IPS-18a (cell line): ENCODE measurements around the gene RIPK4.
A peak's percentile ranks its signal among the peaks of the same experiment; 100 is the strongest.
"Not testable (repeated sequence)": the region's sequence is repeated elsewhere in the genome, so short reads cannot be mapped to it uniquely, and the experiment has no call there.

Experiments
- H3K27ac ChIP-seq: one replicate; pipeline ENCODE4 v1.5.1; 2013; ENCODE audit warnings: low read length
- H3K27me3 ChIP-seq: one replicate; pipeline ENCODE4 v1.6.1; 2013; ENCODE audit warnings: mild to moderate bottlenecking, low read length; ENCODE audit not compliant: control insufficient read depth, insufficient read depth
- H3K36me3 ChIP-seq: one replicate; pipeline ENCODE4 v1.6.1; 2013; ENCODE audit warnings: low read depth, low read length; ENCODE audit not compliant: control insufficient read depth
- H3K4me1 ChIP-seq: one replicate; pipeline ENCODE4 v1.6.1; 2013; ENCODE audit warnings: low read depth, low read length; ENCODE audit not compliant: control insufficient read depth
- H3K4me3 ChIP-seq: one replicate; pipeline ENCODE4 v1.5.1; 2013; ENCODE audit warnings: low read length
- H3K9ac ChIP-seq: one replicate; pipeline ENCODE4 v1.6.1; 2013; ENCODE audit warnings: mild to moderate bottlenecking, low read length, moderate library complexity
- H3K9me3 ChIP-seq: one replicate; pipeline ENCODE4 v1.6.1; 2013; ENCODE audit warnings: low read depth, low read length; ENCODE audit not compliant: control insufficient read depth

Gene RIPK4

GRCh38 chr21:41792711-41793110 is 25.9 kb upstream of the RIPK4 start:
- Histone ChIP-seq H3K4me1 (peaks cover 4% of the 10 kb centered on the region), H3K4me3 (no peak overlapping the region), H3K27ac (no peak overlapping the region), H3K9me3 (peaks cover 3% of the 10 kb centered on the region), H3K27me3 (no peaks in the 10 kb centered on the region), H3K9ac (no peak overlapping the region), H3K36me3 (no peaks in the 10 kb centered on the region)

- Histone ChIP-seq H3K4me1 (no peaks in the 10 kb centered on the region), H3K4me3 (no peak overlapping the region), H3K27ac (no peak overlapping the region), H3K27me3 (no peaks in the 10 kb centered on the region), H3K9me3 (no peaks in the 10 kb centered on the region), H3K9ac (no peak overlapping the region), H3K36me3 (no peaks in the 10 kb centered on the region)
These were observed 19.7 kb upstream of the RIPK4 start for GRCh38 chr21:41786509-41786987.

- not testable (repeated sequence) for H3K9ac ChIP-seq, H3K27me3 ChIP-seq, H3K4me1 ChIP-seq, H3K9me3 ChIP-seq, H3K4me3 ChIP-seq, H3K27ac ChIP-seq, H3K36me3 ChIP-seq
These were observed 18.4 kb upstream of the RIPK4 start for GRCh38 chr21:41785262-41785661.

GRCh38 chr21:41784456-41785102 is 17.7 kb upstream of the RIPK4 start:
- H3K4me3 ChIP-seq: no peak overlapping the region
- no peaks in the 10 kb centered on the region for H3K9me3 ChIP-seq
- no peak overlapping the region for H3K27ac ChIP-seq
- H3K9ac ChIP-seq: no peak overlapping the region
- H3K27me3 ChIP-seq: no peaks in the 10 kb centered on the region
- H3K36me3 ChIP-seq: no peaks in the 10 kb centered on the region
- peaks cover 1% of the 10 kb centered on the region for H3K4me1 ChIP-seq

GRCh38 chr21:41783476-41784180 is 16.8 kb upstream of the RIPK4 start:
- Histone ChIP-seq H3K27me3 (no peaks in the 10 kb centered on the region), H3K36me3 (no peaks in the 10 kb centered on the region), H3K27ac (no peak overlapping the region), H3K9me3 (no peaks in the 10 kb centered on the region), H3K4me1 (peaks cover 11% of the 10 kb centered on the region), H3K9ac (no peak overlapping the region), H3K4me3 (no peak overlapping the region)

GRCh38 chr21:41781050-41781410 is 14.2 kb upstream of the RIPK4 start:
- Histone ChIP-seq H3K27me3 (no peaks in the 10 kb centered on the region), H3K27ac (no peak overlapping the region), H3K4me3 (no peak overlapping the region), H3K9me3 (no peaks in the 10 kb centered on the region), H3K9ac (no peak overlapping the region), H3K4me1 (peaks cover 14% of the 10 kb centered on the region), H3K36me3 (no peaks in the 10 kb centered on the region)

GRCh38 chr21:41780337-41781049 is 13.6 kb upstream of the RIPK4 start:
- no peaks in the 10 kb centered on the region for H3K36me3 ChIP-seq
- H3K9me3 ChIP-seq: no peaks in the 10 kb centered on the region
- H3K9ac ChIP-seq: no peak overlapping the region
- peaks cover 14% of the 10 kb centered on the region for H3K4me1 ChIP-seq
- H3K27me3 ChIP-seq: no peaks in the 10 kb centered on the region
- H3K4me3 ChIP-seq: no peak overlapping the region
- H3K27ac ChIP-seq: no peak overlapping the region

- no peak overlapping the region for H3K9ac ChIP-seq
- no peaks in the 10 kb centered on the region for H3K9me3 ChIP-seq
- no peaks in the 10 kb centered on the region for H3K36me3 ChIP-seq
- H3K4me3 ChIP-seq: peak overlapping the region; percentile 34
- no peaks in the 10 kb centered on the region for H3K27me3 ChIP-seq
- H3K27ac ChIP-seq: no peak overlapping the region
- peaks cover 14% of the 10 kb centered on the region for H3K4me1 ChIP-seq
These were observed 12.8 kb upstream of the RIPK4 start for GRCh38 chr21:41779659-41780058.

- Histone ChIP-seq H3K9ac (no peak overlapping the region), H3K27ac (no peak overlapping the region), H3K27me3 (no peaks in the 10 kb centered on the region), H3K9me3 (no peaks in the 10 kb centered on the region), H3K4me3 (peak overlapping the region; percentile 34), H3K36me3 (no peaks in the 10 kb centered on the region), H3K4me1 (peaks cover 14% of the 10 kb centered on the region)
These were observed 12.2 kb upstream of the RIPK4 start for GRCh38 chr21:41778930-41779600.

- Histone ChIP-seq H3K9ac (no peak overlapping the region), H3K4me1 (peaks cover 14% of the 10 kb centered on the region)
These were observed 11.3 kb upstream of the RIPK4 start for GRCh38 chr21:41777951-41778815.

GRCh38 chr21:41776778-41777177 is 9.9 kb upstream of the RIPK4 start:
- H3K36me3 ChIP-seq: no peaks in the 10 kb centered on the region
- peaks cover 13% of the 10 kb centered on the region for H3K27me3 ChIP-seq
- peaks cover 14% of the 10 kb centered on the region for H3K4me1 ChIP-seq
- H3K9ac ChIP-seq: no peak overlapping the region
- no peak overlapping the region for H3K27ac ChIP-seq
- H3K4me3 ChIP-seq: no peak overlapping the region
- H3K9me3 ChIP-seq: no peaks in the 10 kb centered on the region

More at GRCh38 chr21:41777951-41778815, 11.3 kb upstream of the RIPK4 start:
- Histone ChIP-seq H3K36me3 (no peaks in the 10 kb centered on the region), H3K27me3 (peaks cover 2% of the 10 kb centered on the region), H3K4me3 (peak overlapping the region; percentile 34), H3K27ac (no peak overlapping the region), H3K9me3 (no peaks in the 10 kb centered on the region)
